ENCODE data around the gene RAG2. TPM values are rescaled to one million over a fixed set of nuclear protein-coding genes. Genes with fewer than 3 reads are reported as not detected.

The RAG2 gene
- total and polyA plus RNA-seq, 2 of the 4 experiments (the other 2 are of a cell fraction), result not detected

GRCh38 chr11:36623494-36623893 is 25.5 kb upstream of the RAG2 start:
- Histone ChIP-seq H2AK5ac (ENCODE audit: low read depth, low read length) (no peak overlapping the region), H3K4me3 (ENCODE audit: insufficient read depth, low read depth, low read length) (no peak overlapping the region), H4K91ac (ENCODE audit: insufficient read depth, low read depth, low read length) (no peak overlapping the region), H2BK120ac (ENCODE audit: low read depth, low read length) (no peak overlapping the region), H3K14ac (replicated peaks; ENCODE audit: low read depth, low read length) (no peak overlapping the region), H3K27ac (ENCODE audit: insufficient read depth, low read length) (no peak overlapping the region), H3K27me3 (ENCODE audit: control insufficient read depth, insufficient read depth, low read length) (no peaks in the 10 kb centered on the region), H3K4me2 (ENCODE audit: low read depth, low read length) (no peak overlapping the region), H2BK20ac (ENCODE audit: low read depth, low read length) (no peak overlapping the region), H2BK15ac (ENCODE audit: low read depth, low read length) (no peak overlapping the region), H2AK9ac (replicated peaks; ENCODE audit: low read depth, low read length, poor library complexity) (no peak overlapping the region), H3K9me1 (ENCODE audit: insufficient read depth, low read length) (no peaks in the 10 kb centered on the region), H3K4ac (ENCODE audit: low read depth, low read length) (no peak overlapping the region), H2AFZ (replicated peaks; ENCODE audit: low read length, poor library complexity) (no peak overlapping the region), H3K36me3 (ENCODE audit: control insufficient read depth, insufficient read depth, low read length) (no peaks in the 10 kb centered on the region), H3K4me1 (ENCODE audit: control insufficient read depth, insufficient read depth, low read length) (no peaks in the 10 kb centered on the region), H2BK5ac (ENCODE audit: low read depth, low read length, poor library complexity, severe bottlenecking) (no peak overlapping the region), H4K20me1 (ENCODE audit: insufficient read depth, low read length) (no peaks in the 10 kb centered on the region), H4K8ac (ENCODE audit: low read depth in 2 of 2, low read length in 2 of 2) (no peak overlapping the region), H3K79me1 (ENCODE audit: low read depth in 1 of 2, low read length in 2 of 2) (no peaks in the 10 kb centered on the region), H4K5ac (ENCODE audit: low read depth, low read length) (no peak overlapping the region), H3K56ac (ENCODE audit: extremely low read depth, insufficient read depth, low read length) (no peak overlapping the region), H3K18ac (ENCODE audit: low read depth, low read length) (no peak overlapping the region), H3K9me3 (ENCODE audit: control insufficient read depth, insufficient read depth, low read length) (no peaks in the 10 kb centered on the region), H3K9ac (ENCODE audit: low read depth, low read length) (no peak overlapping the region), H3K23ac (ENCODE audit: low read depth, low read length) (no peak overlapping the region)
- CTCF ChIA-PET, result interaction anchor here (1.2 kb wide), 1 partner anchor 29 kb away, joined by 3 read pairs; the partner anchor contains the start of gene IFTAP
- in situ Hi-C loops (cut with MboI; ENCODE audit: low sequenced_read_pairs), result no loop called here
- intact Hi-C loops (cut with micrococcal nuclease), result loop anchor here (5.0 kb wide), 1 partner anchor 36 kb away; no protein-coding TSS in a partner anchor
- POLR2A ChIA-PET (ENCODE audit: unreplicated experiment), result no interaction called here
- no peak for TF ChIP-seq NFE2L2 (IDR thresholded peaks at IDR 0.05; ENCODE audit: low read depth, low read length)
- TF ChIP-seq CEBPB (IDR thresholded peaks at IDR 0.05; ENCODE audit: low read depth, low read length), result peak; percentile 42; the same call in 1 of the 2 replicates
- dilution Hi-C loops (cut with HindIII; ENCODE audit: low sequenced_read_pairs, unreplicated experiment), result no loop called here
- WGBS, 2 experiments (ENCODE audit: extremely low coverage in 2 of 2, insufficient read length in 1 of 2), result 100% methylated on average over 1 of the region's 5 CpGs; no CpG with 5 or more reads in 1 of the 2 experiments
- BruUV-seq (replicated peaks), result no TSS peak
- no peak for DNase-seq
- no peak for ATAC-seq (ENCODE audit: low read depth)
